ENCODE data around the gene SLX4IP.

The SLX4IP gene

DNA sequence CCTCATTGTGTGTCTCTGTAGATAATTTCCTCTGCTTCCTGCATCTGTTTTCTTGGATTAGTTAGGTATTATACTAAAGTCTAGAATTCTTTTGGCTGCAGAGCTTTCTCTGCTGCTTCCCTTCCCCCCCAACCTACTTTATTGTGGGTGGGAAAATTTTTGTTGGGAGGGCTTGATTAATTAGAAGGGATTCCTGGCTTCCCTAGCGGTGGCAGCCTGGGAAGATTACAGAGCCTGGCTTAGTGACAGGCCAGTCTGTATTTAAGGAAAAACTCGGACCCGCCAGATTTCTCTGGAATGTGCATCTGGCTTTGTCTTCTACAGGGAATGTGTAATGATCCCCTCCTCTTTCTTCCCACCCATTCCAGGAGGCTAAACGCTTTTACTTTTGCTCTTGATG is 31.2 kb downstream of the SLX4IP start:
- DNase-seq (ENCODE audit: low read depth in 2 of 2): no peak

DNA sequence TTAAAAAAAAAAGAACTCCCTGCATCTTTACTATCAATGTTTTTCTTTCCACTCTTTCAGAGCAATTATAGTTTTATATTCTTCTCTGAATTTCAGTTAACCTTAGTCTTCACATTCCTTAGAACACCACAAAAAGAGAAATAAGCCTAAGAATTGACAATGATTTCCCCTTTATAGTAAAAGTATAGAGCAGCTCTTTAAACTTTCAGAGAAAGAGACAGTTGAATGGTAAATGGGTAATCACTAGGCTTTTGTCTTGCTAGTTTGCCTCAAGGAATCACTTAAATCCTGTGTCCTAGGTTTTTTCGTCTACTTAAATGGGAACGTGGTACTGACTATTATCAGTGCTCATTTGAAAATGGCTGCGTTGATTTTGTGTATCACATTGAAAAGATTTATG is 31.8 kb downstream of the SLX4IP start:
- no peak for DNase-seq (ENCODE audit: low read depth in 2 of 2)

- DNase-seq (ENCODE audit: low read depth in 2 of 2): no peak
These were observed 32.7 kb downstream of the SLX4IP start for GRCh38 chr20:10467681-10468339.

- no peak for DNase-seq (ENCODE audit: low read depth in 2 of 2)
These were observed 33.3 kb downstream of the SLX4IP start for GRCh38 chr20:10468340-10468845.

DNA sequence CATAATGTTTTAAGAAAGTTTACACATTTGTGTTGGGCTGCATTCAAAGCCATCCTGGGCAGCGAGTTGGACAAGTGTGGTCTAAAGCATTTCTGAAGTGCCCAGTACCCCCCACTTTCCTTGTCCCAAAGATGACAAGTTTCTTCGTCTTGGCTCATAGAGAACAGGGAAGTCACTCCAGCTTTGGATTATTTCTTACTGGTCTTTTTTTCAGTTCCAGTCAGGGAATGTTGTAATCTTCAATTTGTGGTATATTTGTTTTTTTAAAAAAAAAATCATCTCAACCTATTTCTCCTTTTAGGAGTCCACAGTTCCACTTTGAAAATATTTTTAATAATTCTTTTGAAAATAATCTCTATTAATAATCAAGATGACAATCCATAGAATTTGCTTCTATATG is 34.0 kb downstream of the SLX4IP start:
- no peak for DNase-seq (ENCODE audit: low read depth in 2 of 2)

- DNase-seq (ENCODE audit: low read depth in 2 of 2): no peak
These were observed 34.5 kb downstream of the SLX4IP start for GRCh38 chr20:10469599-10469998.

GRCh38 chr20:10470276-10470675 is 35.2 kb downstream of the SLX4IP start:
- no peak for DNase-seq (ENCODE audit: low read depth in 2 of 2)

GRCh38 chr20:10472871-10473270 is 37.8 kb downstream of the SLX4IP start:
- DNase-seq (ENCODE audit: low read depth in 2 of 2): no peak

GRCh38 chr20:10474606-10475184 is 39.6 kb downstream of the SLX4IP start:
- DNase-seq (ENCODE audit: low read depth in 2 of 2): no peak

- no peak for DNase-seq (ENCODE audit: low read depth in 2 of 2)
These were observed 40.1 kb downstream of the SLX4IP start for GRCh38 chr20:10475225-10475624.

- DNase-seq (ENCODE audit: low read depth in 2 of 2): no peak
These were observed 41.2 kb downstream of the SLX4IP start for GRCh38 chr20:10476319-10476724.

DNA sequence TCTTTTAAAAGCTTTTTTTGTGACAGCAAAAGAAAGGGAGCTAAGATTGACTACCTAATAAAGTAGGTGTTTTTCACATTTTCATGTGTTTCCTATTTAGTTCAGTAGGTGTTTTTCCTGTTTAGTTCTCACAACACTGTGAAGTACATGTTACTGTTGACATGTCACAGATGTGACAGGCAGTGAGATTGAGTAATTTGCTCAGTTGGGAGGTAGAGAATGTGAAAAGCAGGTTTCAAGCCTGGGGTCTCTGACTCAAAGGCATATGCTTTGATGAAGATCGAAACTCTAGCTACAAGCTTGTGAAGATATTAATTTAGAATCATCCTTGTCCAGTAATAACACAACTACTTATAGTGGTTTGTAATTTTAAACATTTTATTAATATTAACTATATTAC is 43.1 kb downstream of the SLX4IP start:
- no peak for DNase-seq (ENCODE audit: low read depth in 2 of 2)

DNA sequence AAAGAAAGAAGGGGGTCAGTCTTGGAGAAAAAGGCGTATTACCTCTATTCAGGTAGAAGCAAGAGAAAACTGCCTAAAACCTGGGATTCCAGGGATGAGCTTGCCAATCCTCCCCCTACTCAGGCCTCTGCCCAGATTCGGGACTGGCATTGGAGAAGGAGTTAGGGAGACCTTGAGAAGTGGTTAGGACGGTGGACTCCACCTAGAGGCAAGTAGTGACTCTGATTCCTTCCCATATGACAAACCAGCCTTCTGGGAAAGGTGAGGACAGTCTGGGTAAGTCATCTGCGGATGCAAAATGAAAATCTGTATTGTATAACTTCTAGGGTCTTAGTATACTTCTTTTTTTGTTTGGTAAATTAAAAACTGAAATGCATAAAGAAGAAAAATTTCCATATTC is 43.8 kb downstream of the SLX4IP start:
- no peak for DNase-seq (ENCODE audit: low read depth in 2 of 2)

DNA sequence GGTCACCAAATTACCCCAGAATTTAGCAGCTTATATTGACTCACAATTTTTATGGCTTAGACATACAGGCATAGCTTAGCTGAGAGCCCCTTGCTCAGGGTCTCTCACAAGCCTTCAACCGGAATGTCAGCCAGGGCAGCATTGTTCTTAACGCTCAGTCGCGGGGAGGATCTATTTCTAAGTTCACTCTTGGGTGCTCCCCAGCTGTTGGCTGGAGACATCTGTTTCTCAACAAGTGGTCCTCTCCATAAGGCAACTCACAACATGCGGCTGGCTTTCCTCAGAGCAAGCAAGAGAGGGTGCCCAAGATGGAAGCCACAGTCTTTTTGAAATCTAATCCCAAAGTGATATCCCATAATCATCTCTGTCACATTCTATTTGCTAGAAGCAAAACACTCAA is 46.6 kb downstream of the SLX4IP start:
- no peak for DNase-seq (ENCODE audit: low read depth in 2 of 2)

DNA sequence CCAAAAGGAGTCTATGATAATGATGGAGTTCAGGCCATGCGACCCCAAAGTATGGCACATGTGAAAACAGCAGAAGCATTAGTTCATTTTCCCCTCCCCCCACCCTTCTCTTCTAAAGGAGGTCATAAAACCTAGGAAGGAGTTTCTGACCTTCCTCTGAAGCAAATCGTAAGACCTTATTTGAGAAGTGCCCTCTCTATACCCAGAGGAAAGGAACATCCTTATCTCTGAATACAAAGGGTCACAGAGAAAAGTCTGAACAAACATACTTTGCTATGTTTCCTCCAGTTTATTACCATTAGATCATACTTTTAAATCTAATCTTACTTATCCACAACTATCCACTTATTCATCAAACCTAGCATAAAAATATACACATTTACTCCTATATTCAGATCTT is 48.6 kb downstream of the SLX4IP start:
- DNase-seq (ENCODE audit: low read depth in 2 of 2): no peak

- no peak for DNase-seq (ENCODE audit: low read depth in 2 of 2)
These were observed 52.3 kb downstream of the SLX4IP start for GRCh38 chr20:10487142-10488136.

GRCh38 chr20:10488534-10488933 is 53.4 kb downstream of the SLX4IP start:
- DNase-seq (ENCODE audit: low read depth in 2 of 2): no peak

GRCh38 chr20:10489853-10490252 is 54.7 kb downstream of the SLX4IP start:
- no peak for DNase-seq (ENCODE audit: low read depth in 2 of 2)

DNA sequence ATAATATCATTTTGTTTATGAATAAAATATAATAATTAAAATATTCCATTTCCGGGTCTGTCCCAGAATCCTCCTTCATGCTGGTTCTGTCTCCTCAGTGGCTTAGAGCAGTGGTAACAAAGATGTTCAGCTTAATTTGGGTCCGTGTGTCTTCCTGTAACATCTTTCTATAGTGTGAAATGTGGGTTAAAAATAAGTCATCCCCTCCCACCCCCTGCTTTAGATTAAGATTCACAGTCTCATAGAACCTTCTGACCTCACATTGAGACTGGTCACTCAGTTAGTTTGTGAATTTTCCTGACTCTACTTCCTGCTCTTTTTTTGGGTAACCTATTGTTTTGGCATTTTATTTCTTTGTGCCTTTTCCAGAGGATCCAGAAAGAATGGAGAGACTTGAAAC is 55.2 kb downstream of the SLX4IP start:
- no peak for DNase-seq (ENCODE audit: low read depth in 2 of 2)

- DNase-seq (ENCODE audit: low read depth in 2 of 2): no peak
These were observed 55.6 kb downstream of the SLX4IP start for GRCh38 chr20:10490706-10491105.

DNA sequence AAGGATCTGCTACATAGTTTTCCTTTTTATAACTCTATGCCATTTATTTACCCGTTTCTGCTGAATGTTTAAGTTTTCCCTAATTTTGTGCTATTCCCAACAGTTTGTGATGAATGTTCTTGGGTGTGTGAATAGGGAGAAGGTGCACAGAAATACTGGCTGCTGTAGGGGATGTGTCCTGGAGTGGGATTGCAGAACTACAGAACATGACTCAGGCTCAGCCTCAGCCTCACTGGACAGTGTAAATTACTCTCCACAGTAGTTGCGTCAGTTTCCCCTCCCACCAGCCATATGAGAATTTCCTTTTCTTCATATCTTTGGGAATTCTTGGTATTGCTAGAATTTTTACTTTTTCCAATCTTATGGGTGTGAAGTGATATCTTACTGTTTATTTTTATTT is 57.0 kb downstream of the SLX4IP start:
- DNase-seq (ENCODE audit: low read depth in 2 of 2): no peak

- no peak for DNase-seq (ENCODE audit: low read depth in 2 of 2)
These were observed 57.7 kb downstream of the SLX4IP start for GRCh38 chr20:10492844-10493243.

DNA sequence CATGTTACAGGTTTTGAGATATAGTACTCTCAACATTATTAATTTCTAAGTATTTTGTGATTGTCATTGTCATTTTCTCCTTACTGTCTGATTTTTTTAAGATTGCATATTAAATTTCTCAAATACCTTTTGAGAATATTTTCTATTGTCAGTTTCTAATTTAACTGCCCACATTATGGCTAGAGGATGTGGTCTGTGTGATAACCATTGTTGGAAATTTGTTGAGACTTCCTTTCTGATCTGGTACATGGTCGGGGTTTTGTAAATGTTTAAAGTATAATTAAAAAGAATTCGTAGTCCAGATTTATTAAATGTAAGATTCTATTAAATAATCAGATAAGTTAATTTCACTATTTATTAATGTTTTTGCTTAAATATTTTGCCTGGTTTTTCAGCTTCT is 60.1 kb downstream of the SLX4IP start:
- DNase-seq (ENCODE audit: low read depth in 2 of 2): no peak
